ENCODE data around the gene C17orf113. TPM values are rescaled to one million over a fixed set of nuclear protein-coding genes. Genes with fewer than 3 reads are reported as not detected.

Gene C17orf113
- total RNA-seq, 4 donors from 2014 or later = 0.37 to 4.1 (median 3.7) TPM; not detected in 1

- intact Hi-C loops (cut with DNase I; ENCODE audit: low total_unique reads) (no loop called here), in situ Hi-C loops (cut with MboI; ENCODE audit: low pct_ligation_motif_present in 1 of 4, low pct_unique_long_range_greater_than_20kb in 1 of 4, low sequenced_read_pairs in 3 of 4) (loop anchor here in 1 of 4 donors (25.0 kb wide), 1 partner anchor 350 kb away; the partner anchor contains the start of gene HAP1)
- DNase-seq = no peak
- Histone ChIP-seq H3K9me3 (no peaks in the 10 kb centered on the region), H3K27ac (no peak overlapping the region), H3K4me1 (no peaks in the 10 kb centered on the region), H3K27me3 (peaks cover 27% of the 10 kb centered on the region), H3K36me3 (no peaks in the 10 kb centered on the region), H3K4me3 (no peak overlapping the region)
- 70 to 78% methylated on average over 4 to 7 of the region's 7 CpGs for WGBS, 2 donors (ENCODE audit: low coverage in 1 of 2)
- TF ChIP-seq, protein P1, sequence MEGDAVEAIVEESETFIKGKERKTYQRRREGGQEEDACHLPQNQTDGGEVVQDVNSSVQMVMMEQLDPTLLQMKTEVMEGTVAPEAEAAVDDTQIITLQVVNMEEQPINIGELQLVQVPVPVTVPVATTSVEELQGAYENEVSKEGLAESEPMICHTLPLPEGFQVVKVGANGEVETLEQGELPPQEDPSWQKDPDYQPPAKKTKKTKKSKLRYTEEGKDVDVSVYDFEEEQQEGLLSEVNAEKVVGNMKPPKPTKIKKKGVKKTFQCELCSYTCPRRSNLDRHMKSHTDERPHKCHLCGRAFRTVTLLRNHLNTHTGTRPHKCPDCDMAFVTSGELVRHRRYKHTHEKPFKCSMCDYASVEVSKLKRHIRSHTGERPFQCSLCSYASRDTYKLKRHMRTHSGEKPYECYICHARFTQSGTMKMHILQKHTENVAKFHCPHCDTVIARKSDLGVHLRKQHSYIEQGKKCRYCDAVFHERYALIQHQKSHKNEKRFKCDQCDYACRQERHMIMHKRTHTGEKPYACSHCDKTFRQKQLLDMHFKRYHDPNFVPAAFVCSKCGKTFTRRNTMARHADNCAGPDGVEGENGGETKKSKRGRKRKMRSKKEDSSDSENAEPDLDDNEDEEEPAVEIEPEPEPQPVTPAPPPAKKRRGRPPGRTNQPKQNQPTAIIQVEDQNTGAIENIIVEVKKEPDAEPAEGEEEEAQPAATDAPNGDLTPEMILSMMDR (IDR thresholded peaks at IDR 0.05) = no peak
- no peak for TF ChIP-seq POLR2A (IDR thresholded peaks at IDR 0.05)
- TF ChIP-seq POLR2AphosphoS5 (IDR thresholded peaks at IDR 0.05) = no peak
Observed at GRCh38 chr17:42087042-42087701, 36.8 kb upstream of the C17orf113 start.

DNA sequence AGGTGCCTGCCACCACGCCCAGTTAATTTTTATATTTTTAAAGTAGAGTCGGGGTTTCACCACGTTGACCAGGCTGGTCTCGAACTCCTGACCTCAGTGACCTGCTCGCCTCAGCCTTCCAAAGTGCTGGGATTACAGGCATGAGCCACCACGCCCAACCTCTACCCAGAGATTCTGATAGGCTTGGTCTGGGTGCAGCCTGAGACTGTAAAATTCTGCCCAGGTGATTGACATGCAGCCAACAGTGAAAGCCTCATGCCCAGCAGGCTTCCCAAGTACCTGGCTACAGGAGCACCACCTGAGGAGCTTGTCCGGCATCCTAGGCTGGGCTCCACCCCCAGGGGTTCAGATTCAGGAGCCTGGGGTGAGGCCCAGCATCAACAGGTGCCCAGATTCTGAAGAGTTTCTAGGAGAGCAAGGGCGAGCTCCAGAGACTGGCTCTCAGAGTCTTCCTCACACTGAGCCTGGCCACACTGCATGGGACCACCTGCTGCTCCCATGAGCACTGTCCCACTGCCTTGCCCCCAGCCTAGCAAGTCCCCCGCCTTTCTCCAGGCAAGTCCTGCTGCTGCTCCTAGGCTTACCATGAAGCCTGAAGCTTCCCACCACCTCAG is 31.2 kb upstream of the C17orf113 start:
- no peak overlapping the region for H3K4me3 ChIP-seq
- TF ChIP-seq POLR2A (IDR thresholded peaks at IDR 0.05) (no peak), POLR2AphosphoS5 (IDR thresholded peaks at IDR 0.05) (no peak), EP300 (IDR thresholded peaks at IDR 0.05; ENCODE audit: low read depth) (no peak)
- TF ChIP-seq, protein P1 (IDR thresholded peaks at IDR 0.05) = no peak
- H3K4me1 ChIP-seq = no peaks in the 10 kb centered on the region
- in situ Hi-C loops (cut with MboI; ENCODE audit: low pct_ligation_motif_present in 1 of 4, low pct_unique_long_range_greater_than_20kb in 1 of 4, low sequenced_read_pairs in 3 of 4) (loop anchor here in 1 of 4 donors (25.0 kb wide), 1 partner anchor 344 kb away; the partner anchor contains the start of gene HAP1), intact Hi-C loops (cut with DNase I; ENCODE audit: low total_unique reads) (no loop called here)
- WGBS, 2 donors (ENCODE audit: low coverage in 1 of 2) = 47% methylated on average over 9 of the region's 9 CpGs; no CpG with 5 or more reads in 1 of the 2 donors
- H3K9me3 ChIP-seq = no peaks in the 10 kb centered on the region
- no peak for DNase-seq
- H3K27ac ChIP-seq = no peak overlapping the region
- H3K36me3 ChIP-seq = no peaks in the 10 kb centered on the region
- H3K27me3 ChIP-seq = no peaks in the 10 kb centered on the region

DNA sequence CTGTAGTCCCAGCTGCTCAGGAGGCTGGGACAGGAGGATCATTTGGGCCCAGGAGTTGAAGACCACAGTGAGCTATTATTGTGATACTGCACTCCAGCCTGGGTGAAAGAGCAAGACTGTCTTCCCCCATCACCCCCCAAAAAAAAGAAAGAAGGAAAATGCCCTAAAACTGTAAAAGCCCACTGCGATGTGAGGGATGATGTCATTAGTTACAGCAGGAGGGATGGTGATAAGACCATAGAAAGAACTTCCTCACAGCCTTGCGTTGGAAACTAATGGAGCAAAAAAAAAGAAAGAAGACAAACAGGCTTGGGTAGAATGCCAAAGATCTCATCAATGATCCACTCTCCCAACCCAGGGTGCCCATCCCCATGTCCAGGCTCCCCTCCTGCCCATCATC is 29.1 kb upstream of the C17orf113 start:
- no peak for DNase-seq
- intact Hi-C loops (cut with DNase I; ENCODE audit: low total_unique reads) (no loop called here), in situ Hi-C loops (cut with MboI; ENCODE audit: low pct_ligation_motif_present in 1 of 4, low pct_unique_long_range_greater_than_20kb in 1 of 4, low sequenced_read_pairs in 3 of 4) (loop anchor here in 1 of 4 donors (25.0 kb wide), 1 partner anchor 342 kb away; the partner anchor contains the start of gene HAP1)
- 80 to 82% methylated on average over 2 of the region's 2 CpGs for WGBS, 2 donors (ENCODE audit: low coverage in 1 of 2)
- Histone ChIP-seq H3K27me3 (no peaks in the 10 kb centered on the region), H3K36me3 (no peaks in the 10 kb centered on the region), H3K4me1 (no peaks in the 10 kb centered on the region), H3K9me3 (no peaks in the 10 kb centered on the region), H3K27ac (no peak overlapping the region), H3K4me3 (no peak overlapping the region)
- TF ChIP-seq EP300 (IDR thresholded peaks at IDR 0.05; ENCODE audit: low read depth) (no peak), POLR2AphosphoS5 (IDR thresholded peaks at IDR 0.05) (no peak), POLR2A (IDR thresholded peaks at IDR 0.05) (no peak)
- TF ChIP-seq, protein P1 (IDR thresholded peaks at IDR 0.05) = no peak

GRCh38 chr17:42078396-42079043 is 28.1 kb upstream of the C17orf113 start:
- in situ Hi-C loops (cut with MboI; ENCODE audit: low pct_ligation_motif_present in 1 of 4, low pct_unique_long_range_greater_than_20kb in 1 of 4, low sequenced_read_pairs in 3 of 4) = loop anchor here in 1 of 4 donors (25.0 kb wide), 1 partner anchor 341 kb away; the partner anchor contains the start of gene HAP1

More at GRCh38 chr17:42078396-42079043, 28.1 kb upstream of the C17orf113 start:
- Histone ChIP-seq H3K4me1 (no peaks in the 10 kb centered on the region), H3K27ac (no peak overlapping the region), H3K27me3 (peaks cover 6% of the 10 kb centered on the region), H3K36me3 (no peaks in the 10 kb centered on the region), H3K9me3 (no peaks in the 10 kb centered on the region), H3K4me3 (no peak overlapping the region)
- DNase-seq = no peak
- TF ChIP-seq POLR2AphosphoS5 (IDR thresholded peaks at IDR 0.05) (no peak), EP300 (IDR thresholded peaks at IDR 0.05; ENCODE audit: low read depth) (no peak), POLR2A (IDR thresholded peaks at IDR 0.05) (no peak)
- TF ChIP-seq, protein P1 (IDR thresholded peaks at IDR 0.05) = no peak
- WGBS, 2 donors (ENCODE audit: low coverage in 1 of 2) = 59 to 83% methylated on average over 3 to 8 of the region's 8 CpGs
- intact Hi-C loops (cut with DNase I; ENCODE audit: low total_unique reads) = no loop called here
